8988T (cell line): ENCODE results near the gene PNPLA6.
"Not testable (repeated sequence)": the region's sequence is repeated elsewhere in the genome, so short reads cannot be mapped to it uniquely, and the experiment has no call there.

ENCODE experiments used
- DNase-seq: peaks from one replicate; pipeline ENCODE4 v3.0.0; 2011

Gene PNPLA6

DNA sequence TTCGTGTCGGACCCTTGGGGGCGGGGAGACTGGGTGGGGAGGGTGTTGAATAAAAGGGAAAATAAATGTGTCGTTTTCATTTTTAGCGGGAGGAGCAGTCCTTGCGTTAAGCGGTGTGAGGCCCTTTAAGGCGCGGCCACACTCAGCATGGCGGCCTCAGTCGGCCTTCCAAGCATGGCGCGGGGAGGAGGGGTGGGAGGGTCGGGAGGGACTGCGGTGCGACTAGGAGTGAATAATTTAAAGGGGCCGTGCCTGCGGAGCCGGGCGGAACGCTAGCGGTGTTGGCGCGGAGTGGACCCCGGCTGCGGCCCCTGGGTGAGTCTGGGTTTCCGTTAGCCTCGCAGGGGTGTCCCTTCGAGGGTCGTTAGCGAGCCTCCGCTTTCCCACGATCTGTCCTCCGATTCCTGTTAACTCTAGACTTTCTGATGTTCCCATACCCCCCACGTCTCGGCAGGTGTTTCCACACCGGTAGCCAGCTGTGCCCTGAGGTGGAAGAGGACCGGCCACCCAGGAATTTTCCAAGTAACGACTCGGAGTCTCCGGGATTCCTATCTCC is 1.5 kb upstream of the PNPLA6 start:
- peak; percentile 74 for DNase-seq

DNA sequence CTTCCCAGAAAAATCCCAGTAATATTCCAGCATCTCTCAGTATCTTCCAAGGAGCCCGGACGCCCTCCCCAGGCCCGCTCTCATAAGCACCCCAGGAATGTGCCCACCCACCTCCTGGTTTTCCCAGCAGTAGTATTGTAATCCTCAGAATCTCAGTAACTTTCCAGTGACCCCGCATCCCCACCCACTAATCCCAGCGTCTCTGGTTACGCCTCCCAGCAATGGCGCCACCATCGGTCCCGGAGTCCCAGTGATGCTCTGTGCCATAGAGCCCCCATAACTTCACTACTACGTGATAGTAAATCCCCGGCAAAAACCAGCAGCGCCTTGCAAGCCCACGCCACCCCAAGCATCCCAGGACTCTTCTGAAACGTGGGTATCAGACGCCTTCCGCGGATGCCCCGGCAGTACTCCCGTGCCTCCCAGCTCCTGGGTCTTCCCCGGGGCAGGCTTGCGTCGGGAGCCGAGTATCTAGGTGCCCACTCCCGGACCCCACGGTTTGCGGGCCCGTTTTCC is 928 bp upstream of the PNPLA6 start:
- peak; percentile 73 for DNase-seq

DNA sequence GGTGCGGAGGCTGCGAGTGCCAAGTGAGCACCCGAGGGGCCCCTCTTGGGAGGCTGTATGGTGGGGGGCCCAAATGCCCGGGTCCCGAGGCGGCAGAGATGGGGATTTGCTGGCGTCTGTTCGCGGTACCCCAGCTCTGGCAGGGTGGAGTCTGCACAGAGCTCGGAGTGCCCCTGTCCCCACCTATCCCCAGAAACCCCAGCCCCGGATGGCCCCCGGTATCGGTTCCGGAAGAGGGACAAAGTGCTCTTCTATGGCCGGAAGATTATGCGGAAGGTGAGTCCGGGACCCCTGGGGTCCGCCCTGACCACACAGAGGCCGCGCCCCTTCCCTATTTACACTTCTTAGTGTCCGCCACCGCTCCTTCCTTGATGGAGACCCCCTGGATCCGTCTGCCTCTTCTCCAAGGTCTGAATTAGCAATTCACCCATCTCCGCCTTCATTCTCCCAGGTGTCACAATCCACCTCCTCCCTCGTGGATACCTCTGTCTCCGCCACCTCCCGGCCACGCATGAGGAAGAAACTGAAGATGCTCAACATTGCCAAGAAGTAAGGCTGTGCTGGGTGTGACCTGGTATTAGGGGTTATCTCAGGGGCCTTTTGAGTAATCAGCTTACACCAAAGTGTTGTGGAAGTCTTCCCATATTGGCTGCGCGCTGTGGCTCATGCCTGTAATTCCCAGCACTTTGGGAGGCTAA is 630 bp downstream of the PNPLA6 start:
- no peak for DNase-seq

DNA sequence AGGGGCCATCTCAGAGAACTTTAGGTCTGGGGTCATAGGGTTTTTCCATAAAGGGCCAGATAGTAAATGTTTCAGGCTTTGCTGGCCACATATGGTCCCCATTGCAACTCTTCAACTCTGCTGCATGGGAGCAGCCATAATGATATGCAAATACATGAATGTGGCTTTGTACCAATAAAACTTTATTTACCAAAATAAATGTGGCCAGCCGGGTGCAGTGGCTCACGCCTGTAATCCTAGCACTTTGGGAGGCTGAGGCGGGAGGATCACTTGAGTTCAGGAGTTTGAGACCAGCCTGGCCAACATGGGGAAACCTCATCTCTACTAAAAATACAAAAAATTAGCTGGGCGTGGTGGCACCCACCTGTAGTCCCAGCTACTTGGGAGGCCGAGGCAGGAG is 3.5 kb downstream of the PNPLA6 start:
- DNase-seq, result not testable (repeated sequence)

DNA sequence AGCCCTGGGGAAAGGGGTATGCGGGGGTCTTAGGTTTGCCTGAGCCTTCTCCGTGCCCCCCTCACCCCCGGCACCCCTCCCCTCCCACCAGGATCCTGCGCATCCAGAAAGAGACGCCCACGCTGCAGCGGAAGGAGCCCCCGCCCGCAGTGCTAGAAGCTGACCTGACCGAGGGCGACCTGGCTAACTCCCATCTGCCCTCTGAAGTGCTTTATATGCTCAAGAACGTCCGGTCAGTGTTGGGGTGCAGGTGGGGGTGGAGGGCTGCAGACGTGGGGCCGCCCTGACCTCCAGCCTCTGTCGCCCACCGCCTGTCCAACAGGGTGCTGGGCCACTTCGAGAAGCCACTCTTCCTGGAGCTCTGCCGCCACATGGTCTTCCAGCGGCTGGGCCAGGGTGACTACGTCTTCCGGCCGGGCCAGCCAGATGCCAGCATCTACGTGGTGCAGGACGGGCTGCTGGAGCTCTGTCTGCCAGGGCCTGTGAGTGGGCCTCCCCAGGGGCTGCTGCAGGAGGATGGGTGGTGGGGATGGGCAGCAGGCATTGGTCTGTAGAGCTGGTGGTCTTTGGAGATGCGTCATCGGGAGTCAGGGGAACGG is 4.4 kb downstream of the PNPLA6 start:
- no peak for DNase-seq

DNA sequence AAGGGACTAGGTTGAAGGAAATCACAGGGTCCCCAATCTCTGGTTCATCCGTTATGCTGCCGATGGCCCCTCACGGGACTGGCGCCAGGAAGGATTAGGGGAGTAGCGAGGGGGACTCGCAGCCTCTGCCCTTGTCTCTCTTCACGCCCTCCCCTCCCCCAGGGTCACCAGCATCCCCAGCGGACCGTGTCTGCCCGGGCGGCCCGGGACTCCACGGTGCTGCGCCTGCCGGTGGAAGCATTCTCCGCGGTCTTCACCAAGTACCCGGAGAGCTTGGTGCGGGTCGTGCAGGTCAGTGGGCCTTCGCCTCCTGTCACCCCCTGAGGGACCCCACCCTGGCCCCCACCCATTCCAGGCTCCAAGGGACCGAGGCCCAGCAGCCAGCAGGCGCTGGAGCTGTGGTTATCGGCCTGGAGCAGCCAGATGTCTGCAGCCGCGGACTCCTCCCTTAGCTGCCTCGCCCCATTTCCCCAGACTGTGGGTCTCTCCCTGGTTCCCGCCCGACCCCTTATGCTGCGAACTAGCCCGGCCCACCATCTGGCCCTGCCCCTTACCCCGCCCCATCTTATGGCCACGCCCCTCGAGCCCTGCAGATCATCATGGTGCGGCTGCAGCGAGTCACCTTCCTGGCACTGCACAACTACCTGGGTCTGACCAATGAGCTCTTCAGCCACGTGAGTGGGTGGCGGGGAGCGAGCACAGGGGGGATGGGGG is 5.4 kb downstream of the PNPLA6 start:
- peak; percentile 57 for DNase-seq

DNA sequence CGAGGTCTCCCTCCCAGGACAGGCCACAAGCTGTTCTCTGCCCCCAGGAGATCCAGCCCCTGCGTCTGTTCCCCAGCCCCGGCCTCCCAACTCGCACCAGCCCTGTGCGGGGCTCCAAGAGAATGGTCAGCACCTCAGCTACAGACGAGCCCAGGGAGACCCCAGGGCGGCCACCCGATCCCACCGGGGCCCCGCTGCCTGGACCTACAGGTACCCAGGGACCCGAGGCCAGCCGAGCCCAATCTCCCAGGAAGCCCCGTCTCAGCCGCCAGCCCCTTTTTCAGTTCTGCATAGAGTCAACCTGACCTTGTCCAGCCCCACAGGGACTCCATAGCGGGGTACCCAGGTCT is 5.9 kb downstream of the PNPLA6 start:
- no peak for DNase-seq

DNA sequence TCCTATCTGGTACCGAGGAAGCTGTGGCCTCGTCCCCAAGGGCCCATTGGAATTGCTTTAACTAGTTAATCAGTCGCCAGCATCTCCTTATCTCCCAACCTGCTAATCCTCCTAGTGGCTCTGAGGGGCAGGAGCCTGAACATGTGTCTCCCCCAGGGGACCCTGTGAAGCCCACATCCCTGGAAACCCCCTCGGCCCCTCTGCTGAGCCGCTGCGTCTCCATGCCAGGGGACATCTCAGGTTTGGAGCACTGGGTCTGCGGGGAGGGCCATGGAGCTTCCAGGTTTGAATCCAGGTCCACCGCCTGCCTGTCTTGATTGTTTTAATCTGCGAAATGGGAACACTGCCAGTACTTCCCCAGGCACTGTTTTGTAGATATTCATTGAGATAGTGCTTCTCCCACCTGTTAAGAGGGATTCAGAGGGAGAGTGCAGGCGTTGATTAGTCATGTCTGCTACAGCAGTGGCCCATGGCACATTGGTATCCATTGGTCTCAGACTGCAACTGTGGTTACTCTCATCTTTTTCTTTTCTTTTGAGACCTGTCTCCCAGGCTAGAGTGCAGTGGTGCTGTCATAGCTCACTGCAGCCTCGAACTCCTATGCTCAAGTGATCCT is 6.4 kb downstream of the PNPLA6 start:
- no peak for DNase-seq

DNA sequence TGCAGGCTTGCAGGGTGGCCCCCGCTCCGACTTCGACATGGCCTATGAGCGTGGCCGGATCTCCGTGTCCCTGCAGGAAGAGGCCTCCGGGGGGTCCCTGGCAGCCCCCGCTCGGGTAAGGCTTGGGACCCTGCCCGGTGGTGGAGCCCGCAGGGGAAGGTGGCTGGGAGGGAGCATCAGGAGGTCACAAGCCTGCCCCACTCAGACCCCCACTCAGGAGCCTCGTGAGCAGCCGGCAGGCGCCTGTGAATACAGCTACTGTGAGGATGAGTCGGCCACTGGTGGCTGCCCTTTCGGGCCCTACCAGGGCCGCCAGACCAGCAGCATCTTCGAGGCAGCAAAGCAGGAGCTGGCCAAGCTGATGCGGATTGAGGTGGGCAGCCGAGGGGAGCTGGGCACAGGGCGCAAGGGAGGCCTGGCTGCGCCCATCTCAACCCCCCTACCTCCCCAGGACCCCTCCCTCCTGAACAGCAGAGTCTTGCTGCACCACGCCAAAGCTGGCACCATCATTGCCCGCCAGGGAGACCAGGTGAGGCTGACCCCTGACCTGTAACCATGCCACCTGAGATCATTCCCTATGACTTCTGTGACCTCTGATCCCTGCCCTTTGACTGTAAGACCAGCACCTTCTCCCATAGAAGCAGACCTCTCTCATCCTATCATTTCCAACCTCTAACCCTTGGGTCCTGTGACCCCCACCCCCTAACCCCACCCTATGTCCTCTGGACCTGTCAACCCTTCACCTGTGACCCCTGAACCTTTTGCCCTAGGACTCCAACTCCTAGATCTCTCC is 7.2 kb downstream of the PNPLA6 start:
- no peak for DNase-seq

DNA sequence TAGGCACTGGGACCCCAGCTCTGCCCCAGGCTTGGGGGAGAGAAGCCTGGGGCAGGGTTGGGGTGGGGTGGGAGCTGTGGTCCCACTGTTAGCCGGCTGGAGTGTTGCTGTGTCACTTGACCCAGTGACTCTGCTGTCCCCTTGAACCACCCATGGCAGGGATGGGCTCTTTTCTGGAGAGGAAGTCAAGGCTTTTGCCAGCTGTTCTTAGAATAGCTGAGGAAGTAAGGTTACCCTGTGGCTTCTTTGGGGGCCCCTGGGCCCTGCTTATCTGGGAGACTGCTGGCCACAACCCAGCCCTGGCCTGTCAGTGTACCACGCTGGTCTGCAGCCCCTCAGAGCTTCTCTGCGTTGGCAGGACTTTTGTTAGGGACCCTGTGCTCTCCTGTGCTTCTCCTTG is 9.1 kb downstream of the PNPLA6 start:
- DNase-seq, result no peak

DNA sequence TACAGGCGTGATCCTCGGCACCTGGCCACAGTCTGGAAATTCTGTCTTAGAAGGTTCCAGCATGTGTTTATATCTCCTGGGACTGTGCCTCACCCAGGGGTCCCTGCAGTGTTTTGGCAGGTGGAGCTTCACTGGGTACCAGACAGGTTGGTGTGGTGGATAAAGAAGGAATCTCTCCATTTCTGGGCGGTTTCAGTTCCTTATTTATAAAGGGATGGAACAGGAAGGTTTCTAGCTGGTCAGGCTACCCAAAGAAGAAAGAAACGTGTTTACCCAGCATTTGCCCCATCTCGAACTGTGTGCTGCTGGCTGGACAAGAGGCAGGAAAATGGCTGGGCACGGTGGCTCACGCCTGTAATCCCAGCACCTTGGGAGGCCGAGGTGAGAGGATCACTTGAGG is 9.8 kb downstream of the PNPLA6 start:
- DNase-seq, result no peak

DNA sequence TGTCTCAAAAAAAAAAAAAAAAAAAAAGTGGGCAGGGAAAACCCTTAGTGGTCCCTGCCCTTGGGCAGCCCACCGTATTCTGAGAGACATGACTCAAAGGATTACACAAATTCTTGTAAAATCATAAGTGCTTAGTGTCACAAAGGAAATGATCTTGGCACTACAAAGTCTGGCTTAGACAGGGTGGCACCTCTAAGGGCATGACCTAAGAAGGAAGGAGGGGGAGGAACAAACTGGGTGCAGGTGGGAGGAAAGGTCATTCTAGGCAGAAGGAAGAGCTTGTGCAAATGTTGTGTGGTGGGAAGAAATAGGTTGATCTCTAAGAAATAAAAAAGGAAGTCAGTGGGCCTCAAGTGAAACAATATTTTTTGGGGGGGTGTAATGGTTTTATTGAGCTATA is 10.4 kb downstream of the PNPLA6 start:
- no peak for DNase-seq

DNA sequence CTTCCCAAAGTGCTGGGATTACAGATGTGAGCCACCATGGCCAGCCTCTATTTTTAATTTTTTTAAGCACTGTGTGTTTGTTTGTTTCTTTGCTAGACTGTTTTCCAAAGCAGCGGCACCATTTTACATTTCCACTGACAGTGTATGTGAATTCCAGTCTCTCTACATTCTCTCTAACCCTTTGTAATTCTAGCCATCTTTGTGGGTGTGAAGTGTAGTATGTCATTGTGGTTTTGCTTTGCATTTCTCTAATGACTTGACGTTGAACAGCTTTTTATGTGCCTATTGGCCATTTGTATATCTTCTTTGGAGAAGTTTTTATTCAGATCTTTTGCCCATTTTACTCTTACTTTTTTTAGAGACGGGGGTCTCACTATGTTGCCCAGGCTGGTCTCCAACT is 11.6 kb downstream of the PNPLA6 start:
- DNase-seq, result no peak

DNA sequence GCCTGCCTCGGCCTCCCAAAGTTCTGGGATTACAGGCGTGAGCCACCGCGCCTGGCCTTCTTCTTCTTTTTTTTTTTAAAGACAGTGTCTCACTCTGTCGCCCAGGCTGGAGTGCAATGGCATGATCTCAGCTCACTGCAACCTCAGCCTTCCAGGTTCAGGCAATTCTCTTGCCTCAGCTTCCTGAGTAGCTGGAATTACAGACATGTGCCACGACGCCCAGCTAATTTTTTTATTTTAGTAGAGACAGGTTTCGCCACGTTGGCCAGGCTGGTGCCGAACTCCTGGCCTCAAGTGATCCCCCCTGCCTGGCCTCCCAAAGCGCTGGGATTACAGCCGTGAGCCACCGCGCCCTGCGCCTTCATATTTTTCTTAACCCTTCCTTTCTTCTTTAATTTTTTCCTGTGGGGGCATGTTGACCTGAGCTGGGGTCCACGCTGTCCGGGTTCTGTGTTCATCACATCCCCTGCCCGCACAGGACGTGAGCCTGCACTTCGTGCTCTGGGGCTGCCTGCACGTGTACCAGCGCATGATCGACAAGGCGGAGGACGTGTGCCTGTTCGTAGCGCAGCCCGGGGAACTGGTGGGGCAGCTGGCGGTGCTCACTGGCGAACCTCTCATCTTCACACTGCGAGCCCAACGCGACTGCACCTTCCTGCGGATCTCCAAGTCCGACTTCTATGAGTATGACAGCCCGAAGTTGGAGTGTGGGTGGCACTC is 14.1 kb downstream of the PNPLA6 start:
- no peak for DNase-seq

DNA sequence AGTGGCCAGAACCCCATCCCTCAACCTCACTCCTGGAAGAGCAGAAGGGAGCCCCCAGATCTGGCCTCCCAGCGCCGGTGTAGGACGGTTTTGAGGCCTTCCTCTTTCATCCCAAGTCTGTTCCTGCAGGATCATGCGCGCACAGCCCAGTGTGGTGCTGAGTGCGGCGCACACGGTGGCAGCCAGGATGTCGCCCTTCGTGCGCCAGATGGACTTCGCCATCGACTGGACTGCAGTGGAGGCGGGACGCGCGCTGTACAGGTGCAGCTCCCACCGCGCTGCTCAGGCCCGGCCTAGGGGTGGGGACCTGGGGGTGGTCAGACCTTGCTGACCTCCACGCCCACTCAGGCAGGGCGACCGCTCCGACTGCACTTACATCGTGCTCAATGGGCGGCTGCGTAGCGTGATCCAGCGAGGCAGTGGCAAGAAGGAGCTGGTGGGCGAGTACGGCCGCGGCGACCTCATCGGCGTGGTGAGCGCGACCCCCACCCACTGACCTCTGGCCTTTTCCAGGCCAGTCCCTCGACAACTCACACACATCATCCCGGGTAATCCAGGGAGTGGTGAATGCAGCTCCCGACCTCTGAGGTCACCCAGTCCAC is 14.8 kb downstream of the PNPLA6 start:
- no peak for DNase-seq

DNA sequence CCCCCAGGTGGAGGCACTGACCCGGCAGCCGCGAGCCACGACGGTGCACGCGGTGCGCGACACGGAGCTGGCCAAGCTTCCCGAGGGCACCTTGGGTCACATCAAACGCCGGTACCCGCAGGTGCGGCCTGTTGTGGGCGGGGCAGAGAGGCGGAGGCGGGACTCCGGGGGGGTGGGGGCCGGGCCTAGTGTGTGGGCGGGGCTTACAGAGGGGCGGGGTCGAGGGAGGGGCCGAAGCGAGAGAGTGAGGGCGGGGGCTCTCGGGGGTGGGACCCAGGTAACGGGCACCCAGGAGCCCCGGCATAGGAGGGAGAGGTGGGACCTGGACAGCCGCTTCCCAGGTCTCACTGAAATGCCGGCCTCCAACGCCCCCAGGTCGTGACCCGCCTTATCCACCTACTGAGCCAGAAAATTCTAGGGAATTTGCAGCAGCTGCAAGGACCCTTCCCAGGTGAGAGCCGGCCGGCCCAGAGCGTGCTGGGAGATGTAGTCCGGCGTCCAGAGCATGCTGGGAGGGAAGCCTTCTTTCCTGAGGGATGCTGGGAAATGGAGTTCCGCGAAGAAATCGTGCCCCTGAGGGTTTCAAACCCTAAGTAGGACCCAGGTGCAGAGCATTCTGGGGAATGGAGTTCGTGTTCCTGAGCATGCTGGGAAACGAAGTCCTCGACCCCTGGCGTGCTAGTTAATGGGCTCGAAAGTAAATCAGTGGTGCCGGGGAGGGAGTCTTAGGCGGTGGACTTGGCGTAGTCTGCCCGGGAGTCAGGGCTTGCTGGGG is 15.7 kb downstream of the PNPLA6 start:
- DNase-seq, result peak; percentile 82

DNA sequence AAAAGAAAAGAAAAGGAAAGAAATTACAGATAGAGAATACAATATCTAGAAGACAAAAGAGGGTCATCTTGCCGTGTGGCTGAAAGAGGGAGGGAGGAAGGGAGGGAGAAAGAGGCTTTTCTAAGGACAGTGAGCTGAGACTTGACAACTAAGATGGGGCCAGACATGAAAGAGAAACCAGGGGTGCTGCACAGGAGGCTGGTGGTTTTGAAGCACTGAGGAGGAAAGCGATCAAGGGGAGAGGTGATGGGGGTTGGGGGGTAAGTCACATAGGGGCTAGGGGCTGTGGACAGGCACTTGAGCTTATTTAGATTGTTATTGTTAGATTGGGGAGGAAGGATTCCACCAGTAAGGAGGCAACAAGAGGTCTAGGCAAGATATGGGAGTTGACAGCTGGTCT is 17.3 kb downstream of the PNPLA6 start:
- no peak for DNase-seq

DNA sequence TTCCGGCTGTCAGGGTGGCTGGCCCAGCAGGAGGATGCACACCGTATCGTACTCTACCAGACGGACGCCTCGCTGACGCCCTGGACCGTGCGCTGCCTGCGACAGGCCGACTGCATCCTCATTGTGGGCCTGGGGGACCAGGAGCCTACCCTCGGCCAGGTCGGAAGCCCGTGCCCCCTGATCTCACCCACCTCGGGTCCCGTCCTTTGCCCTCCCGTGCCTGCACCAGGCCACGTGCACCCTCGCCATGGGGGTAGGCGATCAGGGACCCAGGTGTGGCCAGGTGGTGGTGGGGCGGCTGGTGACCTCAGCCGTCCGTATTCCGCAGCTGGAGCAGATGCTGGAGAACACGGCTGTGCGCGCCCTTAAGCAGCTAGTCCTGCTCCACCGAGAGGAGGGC is 19.0 kb downstream of the PNPLA6 start:
- DNase-seq, result no peak

DNA sequence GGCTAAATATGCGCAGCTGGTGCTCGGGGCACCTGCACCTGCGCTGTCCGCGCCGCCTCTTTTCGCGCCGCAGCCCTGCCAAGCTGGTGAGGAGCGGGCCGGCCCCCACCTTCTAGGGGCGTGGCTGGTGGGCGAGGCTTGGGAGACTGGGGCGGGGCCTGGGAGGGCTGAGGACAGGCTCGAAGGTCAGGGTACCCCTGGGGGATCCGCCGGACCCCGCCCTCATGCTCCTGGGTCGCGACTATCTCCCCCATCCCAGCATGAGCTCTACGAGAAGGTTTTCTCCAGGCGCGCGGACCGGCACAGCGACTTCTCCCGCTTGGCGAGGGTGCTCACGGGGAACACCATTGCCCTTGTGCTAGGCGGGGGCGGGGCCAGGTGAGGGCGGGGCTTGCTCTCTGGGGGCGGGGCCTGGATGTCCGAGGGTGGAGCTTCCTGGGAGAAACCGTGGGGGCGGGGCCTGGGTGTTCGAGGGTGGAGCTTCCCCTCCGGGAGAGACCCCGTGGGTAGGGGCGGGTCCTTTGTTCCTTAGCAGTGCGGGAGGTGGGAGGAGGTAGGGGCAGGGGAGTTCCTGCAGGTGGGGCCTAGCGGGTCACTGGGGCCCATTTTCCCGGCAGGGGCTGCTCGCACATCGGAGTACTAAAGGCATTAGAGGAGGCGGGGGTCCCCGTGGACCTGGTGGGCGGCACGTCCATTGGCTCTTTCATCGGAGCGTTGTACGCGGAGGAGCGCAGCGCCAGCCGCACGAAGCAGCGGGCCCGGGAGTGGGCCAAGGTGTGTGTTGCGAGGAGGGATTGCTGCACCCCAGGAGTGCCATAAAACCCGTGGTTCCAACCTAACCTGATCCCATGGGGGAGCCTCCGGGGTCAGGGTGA is 19.7 kb downstream of the PNPLA6 start:
- peak; percentile 74 for DNase-seq
